Uterus (tissue), 4 donors: ENCODE measurements around the gene RPS6KA2. TPM values are rescaled to one million over a fixed set of nuclear protein-coding genes. Genes with fewer than 3 reads are reported as not detected.
A peak's percentile ranks its signal among the peaks of the same experiment; 100 is the strongest.
"Not testable (repeated sequence)": the region's sequence is repeated elsewhere in the genome, so short reads cannot be mapped to it uniquely, and the experiment has no call there.

Experiments used
- DNase-seq, 2 donors: peaks; one replicate each; pipeline ENCODE4 v3.0.0-alpha.2; 2019 to 2020
- H3K27ac ChIP-seq, 2 donors: fragments of 200-600 bp; sonication (generic); 1 replicate in 1 of 2; 2 replicates in 1 of 2; pipeline ENCODE4 v1.5.1; 2016 to 2018
- H3K27me3 ChIP-seq, 2 donors: fragments of 200-600 bp; sonication (generic); one replicate each; pipeline ENCODE4 v1.5.1; 2018 to 2019; ENCODE audit warnings: control low read depth in 1 of 2
- H3K36me3 ChIP-seq, 2 donors: fragments of 200-600 bp; sonication (generic); one replicate each; pipeline ENCODE4 v1.5.1; 2019; ENCODE audit warnings: control low read depth in 1 of 2
- H3K4me1 ChIP-seq, 2 donors: fragments of 200-600 bp; sonication (generic); one replicate each; pipeline ENCODE4 v1.5.1; 2018 to 2019; ENCODE audit warnings: control low read depth in 1 of 2
- H3K4me3 ChIP-seq, 2 donors: fragments of 200-600 bp; sonication (generic); 1 replicate in 1 of 2; 2 replicates in 1 of 2; pipeline ENCODE4 v1.5.1; 2018 to 2019; ENCODE audit warnings: mild to moderate bottlenecking in 1 of 2
- H3K9me3 ChIP-seq, 2 donors: fragments of 200-600 bp; sonication (generic); one replicate each; pipeline ENCODE4 v1.5.1; 2019; ENCODE audit warnings: control low read depth in 1 of 2
- POLR2A ChIP-seq, 2 donors: fragments of 450-650 bp; IDR thresholded peaks; one replicate each; pipeline ENCODE4 v1.6.1; 2016; ENCODE audit warnings: antibody characterized with exemption in 2 of 2, mild to moderate bottlenecking in 1 of 2, moderate library complexity in 1 of 2
- intact Hi-C: fragments of 100-400 bp; cut with DNase I; formaldehyde crosslinking; loops from one replicate; pipeline ENCODE4 v1.15.1; 2023; ENCODE audit warnings: low total_unique reads
- total RNA-seq, 4 donors: library from RNA; depleted of rRNA in 3 of 4; stranded (reverse); fragments of >200 nt in 3 of 4; gene quantifications; one replicate each; pipeline versions ENCODE4 v1.1.0 to v1.2.4, GENCODE V29; 2014 to 2023
- TF ChIP-seq, protein P1 (sequence below), 4 experiments: fragments of 200-600 bp in 2 of 4; fragments of 450-650 bp in 2 of 4; sonication (generic) in 2 of 4; IDR thresholded peaks; one replicate each; pipeline ENCODE4 v1.5.1; 2016 to 2019; ENCODE audit warnings: antibody characterized with exemption in 4 of 4, mild to moderate bottlenecking in 2 of 4, moderate library complexity in 1 of 4
- donor health status: DM: yes; HTN: yes; CAD: no.

RPS6KA2 gene
- total RNA-seq, 4 donors from 2014 or later, result 34.0 to 78.4 (median 55.8) TPM

GRCh38 chr6:166402582-166403277 is 224.3 kb downstream of the RPS6KA2 start:
- H3K9me3 ChIP-seq, result no peaks in the 10 kb centered on the region
- H3K27ac ChIP-seq, result no peak overlapping the region
- H3K27me3 ChIP-seq, result no peaks in the 10 kb centered on the region
- no peak for DNase-seq
- no peaks in the 10 kb centered on the region for H3K36me3 ChIP-seq
- TF ChIP-seq, protein P1, sequence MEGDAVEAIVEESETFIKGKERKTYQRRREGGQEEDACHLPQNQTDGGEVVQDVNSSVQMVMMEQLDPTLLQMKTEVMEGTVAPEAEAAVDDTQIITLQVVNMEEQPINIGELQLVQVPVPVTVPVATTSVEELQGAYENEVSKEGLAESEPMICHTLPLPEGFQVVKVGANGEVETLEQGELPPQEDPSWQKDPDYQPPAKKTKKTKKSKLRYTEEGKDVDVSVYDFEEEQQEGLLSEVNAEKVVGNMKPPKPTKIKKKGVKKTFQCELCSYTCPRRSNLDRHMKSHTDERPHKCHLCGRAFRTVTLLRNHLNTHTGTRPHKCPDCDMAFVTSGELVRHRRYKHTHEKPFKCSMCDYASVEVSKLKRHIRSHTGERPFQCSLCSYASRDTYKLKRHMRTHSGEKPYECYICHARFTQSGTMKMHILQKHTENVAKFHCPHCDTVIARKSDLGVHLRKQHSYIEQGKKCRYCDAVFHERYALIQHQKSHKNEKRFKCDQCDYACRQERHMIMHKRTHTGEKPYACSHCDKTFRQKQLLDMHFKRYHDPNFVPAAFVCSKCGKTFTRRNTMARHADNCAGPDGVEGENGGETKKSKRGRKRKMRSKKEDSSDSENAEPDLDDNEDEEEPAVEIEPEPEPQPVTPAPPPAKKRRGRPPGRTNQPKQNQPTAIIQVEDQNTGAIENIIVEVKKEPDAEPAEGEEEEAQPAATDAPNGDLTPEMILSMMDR (IDR thresholded peaks at IDR 0.05), result no peak
- no peak for TF ChIP-seq POLR2A (IDR thresholded peaks at IDR 0.05)
- H3K4me3 ChIP-seq, result no peak overlapping the region
- intact Hi-C loops, result no loop called here
- H3K4me1 ChIP-seq, result no peaks in the 10 kb centered on the region

DNA sequence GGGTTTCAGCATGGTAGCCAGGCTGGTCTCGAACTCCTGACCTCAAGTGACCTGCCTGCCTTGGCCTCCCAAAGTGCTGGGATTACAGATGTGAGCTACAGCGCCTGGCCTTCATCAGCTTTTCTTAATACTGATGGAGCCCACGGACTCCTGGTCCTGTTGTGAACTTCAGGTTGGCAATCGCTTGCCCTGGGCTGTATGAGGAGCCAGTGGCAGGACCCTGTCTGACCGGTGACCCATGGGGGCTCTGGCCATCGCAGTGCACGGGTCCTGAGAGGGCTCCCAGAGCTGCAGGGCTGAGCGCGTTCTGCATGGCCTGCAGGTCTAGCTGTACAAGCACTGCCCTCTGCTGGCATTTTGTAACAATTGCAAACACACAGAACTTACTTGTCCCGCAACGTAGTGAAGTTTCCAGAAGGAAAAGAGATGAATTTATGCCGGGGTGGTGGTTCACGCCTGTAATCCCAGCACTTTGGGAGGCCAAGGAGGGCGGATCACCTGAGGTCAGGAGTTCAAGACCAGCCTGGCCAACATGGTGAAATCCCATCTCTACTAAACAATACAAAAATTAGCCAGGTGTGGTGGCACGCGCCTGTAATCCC is 226.3 kb downstream of the RPS6KA2 start:
- H3K4me3 ChIP-seq, H3K27ac ChIP-seq, intact Hi-C loops, H3K27me3 ChIP-seq, H3K4me1 ChIP-seq, H3K36me3 ChIP-seq, H3K9me3 ChIP-seq: not testable (repeated sequence)
- peak; percentile 41 to 54 for DNase-seq
- TF ChIP-seq, protein P1 (IDR thresholded peaks at IDR 0.05), result peak; percentile 62 to 74 (median 66)

DNA sequence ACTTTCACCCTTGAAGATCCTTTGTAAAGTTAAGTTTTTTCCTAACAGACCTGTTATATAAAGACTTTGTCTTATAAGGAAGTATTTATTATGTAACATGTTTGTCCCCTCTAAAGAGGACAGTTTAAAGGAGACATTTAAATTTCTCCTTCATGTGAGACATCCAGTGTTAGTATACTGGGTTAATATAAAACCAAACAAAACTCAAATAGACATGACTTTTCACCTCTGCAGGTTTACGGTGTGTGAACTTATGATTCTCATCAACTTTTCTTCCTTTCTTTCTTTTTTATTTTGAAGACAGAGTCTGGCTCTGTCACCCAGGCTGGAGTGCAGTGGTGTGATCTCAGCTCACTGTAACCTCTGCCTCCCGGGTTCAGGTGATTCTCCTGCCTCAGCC is 226.9 kb downstream of the RPS6KA2 start:
- intact Hi-C loops, result no loop called here
- Histone ChIP-seq H3K4me3 (no peak overlapping the region), H3K4me1 (no peaks in the 10 kb centered on the region), H3K27me3 (no peaks in the 10 kb centered on the region), H3K9me3 (no peaks in the 10 kb centered on the region), H3K36me3 (no peaks in the 10 kb centered on the region), H3K27ac (no peak overlapping the region)
- DNase-seq, result no peak
- TF ChIP-seq, protein P1 (IDR thresholded peaks at IDR 0.05), result no peak
- TF ChIP-seq POLR2A (IDR thresholded peaks at IDR 0.05), result no peak

- intact Hi-C loops, result no loop called here
- Histone ChIP-seq H3K27ac (no peak overlapping the region), H3K4me1 (no peaks in the 10 kb centered on the region), H3K9me3 (no peaks in the 10 kb centered on the region), H3K27me3 (no peaks in the 10 kb centered on the region), H3K4me3 (no peak overlapping the region), H3K36me3 (no peaks in the 10 kb centered on the region)
- no peak for TF ChIP-seq POLR2A (IDR thresholded peaks at IDR 0.05)
- TF ChIP-seq, protein P1 (IDR thresholded peaks at IDR 0.05), result no peak
- no peak for DNase-seq
These were observed 228.7 kb downstream of the RPS6KA2 start for GRCh38 chr6:166398348-166398747.

- H3K27ac ChIP-seq, result no peak overlapping the region
- no peaks in the 10 kb centered on the region for H3K4me1 ChIP-seq
- DNase-seq, result no peak
- H3K9me3 ChIP-seq, result no peaks in the 10 kb centered on the region
- intact Hi-C loops, result no loop called here
- no peak overlapping the region for H3K4me3 ChIP-seq
- H3K27me3 ChIP-seq, result no peaks in the 10 kb centered on the region
- TF ChIP-seq, protein P1 (IDR thresholded peaks at IDR 0.05), result no peak
- TF ChIP-seq POLR2A (IDR thresholded peaks at IDR 0.05), result no peak
- no peaks in the 10 kb centered on the region for H3K36me3 ChIP-seq
These were observed 229.2 kb downstream of the RPS6KA2 start for GRCh38 chr6:166397849-166398248.
